Hepatocyte (in vitro differentiated cells): ENCODE results near the gene CNOT8. TPM values are rescaled to one million over a fixed set of nuclear protein-coding genes. Genes with fewer than 3 reads are reported as not detected.

Experiments
- DNase-seq: peaks from one replicate; pipeline ENCODE4 v3.0.0-alpha.2; 2016; ENCODE audit warnings: low spot score
- H2AFZ ChIP-seq: fragments of 200-600 bp; sonication (generic); 2 replicates; pipeline ENCODE4 v1.6.0; 2016; ENCODE audit warnings: antibody characterized with exemption, mild to moderate bottlenecking
- H3K27ac ChIP-seq: fragments of 200-600 bp; sonication (generic); 2 replicates; pipeline ENCODE4 v1.5.1; 2016; ENCODE audit warnings: mild to moderate bottlenecking
- H3K27me3 ChIP-seq: fragments of 200-600 bp; sonication (generic); 2 replicates; pipeline ENCODE4 v1.6.1; 2016
- H3K36me3 ChIP-seq: fragments of 200-600 bp; sonication (generic); replicated peaks from 2 replicates; pipeline ENCODE4 v1.5.1; 2016; ENCODE audit warnings: low read depth; ENCODE audit not compliant: insufficient read depth
- H3K4me1 ChIP-seq: fragments of 200-600 bp; sonication (generic); 2 replicates; pipeline ENCODE4 v1.5.1; 2016; ENCODE audit warnings: mild to moderate bottlenecking, moderate library complexity; ENCODE audit not compliant: insufficient read depth
- H3K4me2 ChIP-seq: fragments of 200-600 bp; sonication (generic); 2 replicates; pipeline ENCODE4 v1.6.0; 2016
- H3K4me3 ChIP-seq: fragments of 200-600 bp; sonication (generic); 2 replicates; pipeline ENCODE4 v1.5.1; 2016; ENCODE audit warnings: mild to moderate bottlenecking
- H3K79me2 ChIP-seq: fragments of 200-600 bp; sonication (generic); 2 replicates; pipeline ENCODE4 v1.6.0; 2017; ENCODE audit warnings: mild to moderate bottlenecking
- H3K9me2 ChIP-seq: fragments of 200-600 bp; sonication (generic); replicated peaks from 2 replicates; pipeline ENCODE4 v1.6.0; 2017; ENCODE audit warnings: mild to moderate bottlenecking; ENCODE audit not compliant: insufficient read depth
- H3K9me3 ChIP-seq: fragments of 200-600 bp; sonication (generic); 2 replicates; pipeline ENCODE4 v1.5.1; 2016; ENCODE audit warnings: low read depth, mild to moderate bottlenecking
- H4K20me1 ChIP-seq: fragments of 200-600 bp; sonication (generic); 2 replicates; pipeline ENCODE4 v1.6.0; 2016; ENCODE audit warnings: mild to moderate bottlenecking; ENCODE audit not compliant: insufficient read depth, poor library complexity, severe bottlenecking
- EZH2 ChIP-seq: fragments of 200-600 bp; sonication (generic); IDR thresholded peaks from 2 replicates; pipeline ENCODE4 v1.6.1; 2016; ENCODE audit warnings: antibody characterized with exemption, mild to moderate bottlenecking, borderline replicate concordance
- EZH2phosphoT487 ChIP-seq: fragments of 200-600 bp; sonication (generic); IDR thresholded peaks from one replicate; pipeline ENCODE4 v1.6.1; 2018; ENCODE audit warnings: antibody characterized with exemption, mild to moderate bottlenecking, low read depth, moderate library complexity; ENCODE audit not compliant: unreplicated experiment, severe bottlenecking
- WGBS: methylation state at CpG from one replicate; pipeline ENCODE4 v1.1.6; 2016; ENCODE audit warnings: low lambda C conversion rate; ENCODE audit errors: missing lambda C conversion rate; 5-methylcytosine and 5-hydroxymethylcytosine counted together
- polyA plus RNA-seq: library from polyadenylated mRNA; unstranded; fragments of >200 nt; fragmentation: Nextera tagmentation; extraction: Ambion mirVana; gene quantifications from 2 replicates; pipeline ENCODE4 v1.2.1, GENCODE V29; 2016
- total RNA-seq: library from RNA; depleted of rRNA; stranded (reverse); fragments of >200 nt; gene quantifications from 2 replicates; pipeline ENCODE4 v1.2.3, GENCODE V29; 2014
- TF ChIP-seq, protein P1 (sequence below): fragments of 200-600 bp; sonication (generic); IDR thresholded peaks from 2 replicates; pipeline ENCODE4 v1.5.1; 2016; ENCODE audit warnings: antibody characterized with exemption, mild to moderate bottlenecking; ENCODE audit not compliant: poor library complexity

The CNOT8 gene
- total and polyA plus RNA-seq, 2 experiments from 2014 or later = 46.7 to 63.9 TPM

GRCh38 chr5:154899151-154899816 is 40.9 kb downstream of the CNOT8 start:
- DNase-seq = no peak
- Histone ChIP-seq H3K9me3 (no peaks in the 10 kb centered on the region), H3K9me2 (no peaks in the 10 kb centered on the region), H3K4me1 (no peaks in the 10 kb centered on the region), H3K4me2 (no peak overlapping the region), H3K27ac (no peak overlapping the region), H3K79me2 (no peaks in the 10 kb centered on the region), H3K4me3 (no peak overlapping the region), H2AFZ (no peak overlapping the region), H4K20me1 (no peaks in the 10 kb centered on the region), H3K27me3 (no peaks in the 10 kb centered on the region), H3K36me3 (no peaks in the 10 kb centered on the region)
- 87% methylated on average over 9 of the region's 9 CpGs for WGBS
- TF ChIP-seq, protein P1, sequence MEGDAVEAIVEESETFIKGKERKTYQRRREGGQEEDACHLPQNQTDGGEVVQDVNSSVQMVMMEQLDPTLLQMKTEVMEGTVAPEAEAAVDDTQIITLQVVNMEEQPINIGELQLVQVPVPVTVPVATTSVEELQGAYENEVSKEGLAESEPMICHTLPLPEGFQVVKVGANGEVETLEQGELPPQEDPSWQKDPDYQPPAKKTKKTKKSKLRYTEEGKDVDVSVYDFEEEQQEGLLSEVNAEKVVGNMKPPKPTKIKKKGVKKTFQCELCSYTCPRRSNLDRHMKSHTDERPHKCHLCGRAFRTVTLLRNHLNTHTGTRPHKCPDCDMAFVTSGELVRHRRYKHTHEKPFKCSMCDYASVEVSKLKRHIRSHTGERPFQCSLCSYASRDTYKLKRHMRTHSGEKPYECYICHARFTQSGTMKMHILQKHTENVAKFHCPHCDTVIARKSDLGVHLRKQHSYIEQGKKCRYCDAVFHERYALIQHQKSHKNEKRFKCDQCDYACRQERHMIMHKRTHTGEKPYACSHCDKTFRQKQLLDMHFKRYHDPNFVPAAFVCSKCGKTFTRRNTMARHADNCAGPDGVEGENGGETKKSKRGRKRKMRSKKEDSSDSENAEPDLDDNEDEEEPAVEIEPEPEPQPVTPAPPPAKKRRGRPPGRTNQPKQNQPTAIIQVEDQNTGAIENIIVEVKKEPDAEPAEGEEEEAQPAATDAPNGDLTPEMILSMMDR = no peak
- TF ChIP-seq EZH2phosphoT487 (no peak), EZH2 (no peak)

- DNase-seq = no peak
- no peaks in the 10 kb centered on the region for H3K9me2 ChIP-seq
- no peaks in the 10 kb centered on the region for H4K20me1 ChIP-seq
- 90% methylated on average over 1 of the region's 1 CpG for WGBS
- H3K9me3 ChIP-seq = no peaks in the 10 kb centered on the region
- no peak overlapping the region for H3K27ac ChIP-seq
- H3K27me3 ChIP-seq = no peaks in the 10 kb centered on the region
- no peak overlapping the region for H2AFZ ChIP-seq
- no peak for TF ChIP-seq EZH2
- TF ChIP-seq, protein P1 = no peak
- TF ChIP-seq EZH2phosphoT487 = no peak
- no peak overlapping the region for H3K4me3 ChIP-seq
- no peak overlapping the region for H3K4me2 ChIP-seq
- H3K36me3 ChIP-seq = no peaks in the 10 kb centered on the region
- no peaks in the 10 kb centered on the region for H3K4me1 ChIP-seq
- H3K79me2 ChIP-seq = no peaks in the 10 kb centered on the region
Observed at GRCh38 chr5:154900066-154900465, 41.6 kb downstream of the CNOT8 start.

GRCh38 chr5:154901276-154901675 is 42.8 kb downstream of the CNOT8 start:
- no peaks in the 10 kb centered on the region for H4K20me1 ChIP-seq
- H3K79me2 ChIP-seq = no peaks in the 10 kb centered on the region
- no peak overlapping the region for H3K4me2 ChIP-seq
- no peaks in the 10 kb centered on the region for H3K4me1 ChIP-seq
- 100% methylated on average over 2 of the region's 2 CpGs for WGBS
- H3K9me2 ChIP-seq = no peaks in the 10 kb centered on the region
- DNase-seq = no peak
- no peak overlapping the region for H3K4me3 ChIP-seq
- TF ChIP-seq EZH2 (no peak), EZH2phosphoT487 (no peak)
- TF ChIP-seq, protein P1 = no peak
- no peak overlapping the region for H3K27ac ChIP-seq
- H2AFZ ChIP-seq = no peak overlapping the region
- no peaks in the 10 kb centered on the region for H3K36me3 ChIP-seq
- no peaks in the 10 kb centered on the region for H3K9me3 ChIP-seq
- H3K27me3 ChIP-seq = no peaks in the 10 kb centered on the region
